HCT116 (cell line): ENCODE results near the gene DCLK3.

Experiments used
- CEBPB ChIP-seq: IDR thresholded peaks from 2 replicates; pipeline ENCODE4 v1.6.1; 2012; ENCODE audit warnings: low read depth
- CTCF ChIP-seq, 3 experiments: fragments of 200-600 bp in 1 of 3; sonication (generic) in 1 of 3; IDR thresholded peaks in 2 of 3; conservative IDR thresholded peaks in 1 of 3; 2 replicates each; pipeline ENCODE4 v1.5.1; 2012 to 2017; ENCODE audit warnings: low read depth in 2 of 3, low read length in 2 of 3, antibody characterized with exemption in 1 of 3, borderline replicate concordance in 1 of 3, control low read depth in 1 of 3, mild to moderate bottlenecking in 1 of 3, mixed read lengths in 1 of 3, mixed run types in 1 of 3, moderate library complexity in 1 of 3; ENCODE audit not compliant: insufficient read depth in 1 of 3
- EZH2 ChIP-seq: fragments of 200-600 bp; sonication (generic); IDR thresholded peaks from 2 replicates; pipeline ENCODE4 v1.6.1; 2017; ENCODE audit warnings: antibody characterized with exemption, mixed run types
- POLR2A ChIP-seq: IDR thresholded peaks from 2 replicates; pipeline ENCODE4 v1.7.0; 2011; ENCODE audit warnings: borderline replicate concordance; ENCODE audit not compliant: insufficient read depth, insufficient read length; ENCODE audit errors: extremely low read depth

- no peak for TF ChIP-seq POLR2A
- TF ChIP-seq CTCF (IDR thresholded peaks at IDR 0.05 in 2 of 3, conservative IDR thresholded peaks at IDR 0.05 in 1 of 3; ENCODE audit: borderline replicate concordance in 1 of 3, insufficient read depth in 1 of 3, low read depth in 2 of 3, low read length in 2 of 3): no peak
- no peak for TF ChIP-seq EZH2
- no peak for TF ChIP-seq CEBPB
Observed at GRCh38 chr3:36733162-36733696, 31.1 kb downstream of the DCLK3 start.
